GM18526 (cell line): Measurements from ENCODE around the gene NANS.
A peak's percentile ranks its signal among the peaks of the same experiment; 100 is the strongest.

Experiments used
- POLR2A ChIP-seq: IDR thresholded peaks from 3 replicates; pipeline ENCODE4 v1.6.1; 2011; ENCODE audit not compliant: insufficient read length; ENCODE audit errors: extremely low read depth

The NANS gene

GRCh38 chr9:98031935-98032334 is 24.6 kb upstream of the NANS start:
- TF ChIP-seq POLR2A, result no peak

GRCh38 chr9:98034593-98035546 is 21.7 kb upstream of the NANS start:
- TF ChIP-seq POLR2A, result no peak

DNA sequence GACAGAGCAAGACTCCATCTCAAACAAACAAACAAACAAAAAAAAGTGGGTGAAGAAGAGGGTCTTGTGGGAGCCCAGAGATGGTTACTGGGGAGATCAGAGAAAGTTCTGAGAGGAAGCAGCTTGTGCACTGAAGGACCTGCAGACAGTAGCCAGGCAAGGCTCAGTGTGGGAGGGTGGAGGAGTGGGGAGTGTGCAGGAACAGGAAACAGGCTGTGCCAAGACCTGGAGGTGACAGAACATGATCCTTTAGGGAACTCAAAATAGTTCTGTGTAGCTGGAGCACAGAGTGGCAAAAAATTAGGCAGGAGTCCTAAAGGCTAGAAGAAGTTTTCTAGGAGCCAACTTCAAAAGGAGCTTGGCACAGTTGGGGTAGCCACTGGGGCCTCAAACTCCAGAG is 19.2 kb upstream of the NANS start:
- TF ChIP-seq POLR2A, result no peak

DNA sequence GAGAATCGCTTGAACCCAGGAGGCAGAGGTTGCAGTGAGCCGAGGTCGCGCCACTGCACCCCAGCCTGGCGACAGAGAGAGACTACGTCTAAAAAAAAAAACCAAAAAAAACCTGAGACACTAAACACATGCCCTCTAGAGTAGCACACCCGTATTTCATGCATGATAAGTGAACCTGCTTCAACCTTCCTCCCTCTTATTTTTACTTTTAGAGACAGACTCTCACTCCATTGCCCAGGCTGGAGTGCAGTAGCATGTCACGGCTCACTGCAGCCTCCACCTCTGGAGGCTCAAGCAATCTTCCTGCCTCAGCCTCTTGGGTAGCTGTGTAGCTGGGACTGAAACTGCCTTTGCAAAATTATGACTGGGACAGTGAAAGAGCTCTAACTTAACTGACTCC is 17.6 kb upstream of the NANS start:
- no peak for TF ChIP-seq POLR2A

- no peak for TF ChIP-seq POLR2A
Observed at GRCh38 chr9:98039607-98040017, 16.9 kb upstream of the NANS start.

- no peak for TF ChIP-seq POLR2A
Observed at GRCh38 chr9:98040212-98040611, 16.3 kb upstream of the NANS start.

DNA sequence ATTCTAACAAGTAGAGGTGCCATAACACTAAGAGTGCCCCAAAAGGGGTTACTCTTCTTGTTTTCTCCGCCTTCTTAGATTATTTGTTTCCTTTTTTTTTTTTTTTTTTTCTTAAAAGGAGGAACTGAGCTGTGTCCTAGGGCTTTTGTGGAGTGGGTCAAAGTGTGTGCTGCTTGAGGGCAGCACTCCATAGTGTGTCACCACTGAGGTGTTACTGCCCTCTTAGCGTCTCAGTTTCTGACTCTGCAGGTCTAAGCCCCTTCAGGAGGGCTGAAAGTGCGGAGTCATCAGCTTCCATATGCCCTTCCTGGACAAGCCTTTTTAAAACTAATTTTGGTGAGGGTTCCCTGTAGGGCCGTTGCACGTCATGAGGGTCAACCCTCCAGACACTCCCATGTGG is 12.6 kb upstream of the NANS start:
- no peak for TF ChIP-seq POLR2A

GRCh38 chr9:98045234-98046179 is 11.0 kb upstream of the NANS start:
- peak; percentile 46 for TF ChIP-seq POLR2A

DNA sequence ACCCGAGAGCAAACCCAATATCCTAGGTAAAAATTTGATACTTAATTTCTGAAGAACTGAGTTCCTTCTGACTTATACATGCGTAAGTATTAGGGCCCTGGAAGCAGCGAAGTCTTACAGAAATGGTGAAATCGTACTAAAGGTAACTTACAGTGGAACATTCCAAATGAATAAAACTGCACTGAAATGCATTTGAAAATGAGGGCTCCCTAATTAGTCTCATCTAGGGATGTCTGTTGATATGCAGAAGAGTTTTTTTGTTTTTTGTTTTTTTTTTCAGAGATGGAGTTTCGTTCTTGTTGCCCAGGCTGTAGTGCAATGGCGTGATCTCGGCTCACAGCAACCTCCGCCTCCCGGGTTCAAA is 10.4 kb upstream of the NANS start:
- no peak for TF ChIP-seq POLR2A

- no peak for TF ChIP-seq POLR2A
Observed at GRCh38 chr9:98047002-98047401, 9.5 kb upstream of the NANS start.

DNA sequence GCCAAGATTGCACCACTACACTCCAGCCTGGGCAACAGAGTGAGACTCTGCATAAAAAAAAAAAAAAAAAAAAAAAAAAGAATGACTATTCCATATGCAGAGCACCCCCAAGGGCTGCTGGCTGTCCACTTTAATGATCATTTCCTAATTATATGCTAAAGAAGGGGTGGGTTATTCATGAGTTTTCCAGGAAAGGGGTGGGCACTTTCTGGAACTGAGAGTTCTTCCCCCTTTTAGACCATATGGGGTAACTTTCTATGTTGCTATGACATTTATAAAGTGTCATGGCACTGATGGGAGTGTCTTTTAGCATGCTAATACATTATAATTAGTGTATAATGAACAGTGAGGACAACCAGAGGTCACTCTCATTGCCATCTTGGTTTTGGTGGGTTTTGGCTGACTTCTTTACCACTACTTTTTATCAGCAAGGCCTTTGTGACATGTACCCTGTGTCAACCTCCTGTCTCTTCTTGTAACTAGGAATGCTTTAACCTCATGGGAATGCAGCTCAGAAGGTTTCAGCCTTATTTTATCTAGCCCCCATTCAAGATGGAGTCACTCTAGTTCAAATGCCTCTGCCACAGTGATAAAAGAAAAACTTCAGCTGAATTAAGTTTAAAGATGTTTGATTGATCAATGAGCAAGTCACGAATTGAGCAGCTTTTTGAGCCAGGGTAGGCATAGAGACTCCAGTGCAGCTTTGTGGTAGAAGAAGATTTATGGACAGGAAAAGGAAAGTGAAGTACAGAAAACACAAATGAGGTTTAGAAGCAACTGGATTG is 7.1 kb upstream of the NANS start:
- no peak for TF ChIP-seq POLR2A

GRCh38 chr9:98050351-98050750 is 6.2 kb upstream of the NANS start:
- no peak for TF ChIP-seq POLR2A

GRCh38 chr9:98054376-98054951 is 2.1 kb upstream of the NANS start:
- TF ChIP-seq POLR2A, result no peak

DNA sequence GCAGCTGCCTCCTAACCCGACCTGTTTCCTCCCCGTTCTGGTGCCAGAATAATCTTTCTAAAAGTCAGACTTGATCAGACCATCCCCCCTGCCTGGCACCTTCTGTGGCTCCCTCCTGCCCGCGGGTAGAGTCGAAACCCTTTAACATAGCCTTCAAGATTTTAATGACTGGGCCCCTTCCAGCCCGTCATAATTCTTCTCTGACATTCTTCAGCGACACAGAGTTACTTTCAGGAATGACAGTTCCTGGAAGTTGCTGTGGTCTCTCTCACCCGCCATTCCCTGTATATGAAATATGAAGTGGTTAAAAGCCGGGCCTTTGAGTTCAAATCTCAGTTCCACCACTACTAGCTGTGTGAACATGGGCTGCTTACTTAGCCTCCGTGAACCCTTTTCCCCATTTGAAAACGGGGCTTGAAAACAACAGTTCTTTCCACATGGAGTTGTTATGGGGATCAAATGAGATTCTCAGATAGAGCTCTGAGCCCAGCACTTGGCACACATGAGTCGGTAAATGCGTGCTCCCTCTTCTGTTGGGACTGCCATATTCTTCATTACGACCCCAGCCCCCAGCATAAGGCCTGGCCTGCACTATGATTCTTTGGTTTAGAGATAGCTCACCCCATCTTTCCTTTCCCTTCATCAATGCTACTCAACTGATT is 737 bp downstream of the NANS start:
- no peak for TF ChIP-seq POLR2A
